SU-DHL-6 (cell line): ENCODE results near the gene ZBTB8OS.

Experiments used
- H2AFZ ChIP-seq: fragments of 200-600 bp; sonication (generic); 2 replicates; pipeline ENCODE4 v1.6.1; 2014; ENCODE audit warnings: low read depth, mild to moderate bottlenecking, moderate library complexity, mixed read lengths, antibody characterized with exemption, low read length; ENCODE audit not compliant: severe bottlenecking
- H3F3A ChIP-seq: fragments of 200-600 bp; shearing (Covaris generic); 2 replicates; pipeline ENCODE4 v1.6.0; 2016; ENCODE audit warnings: antibody characterized with exemption, mild to moderate bottlenecking; ENCODE audit not compliant: insufficient read depth
- H3K27ac ChIP-seq: fragments of 200-600 bp; sonication (generic); 2 replicates; pipeline ENCODE4 v1.5.1; 2016; ENCODE audit warnings: low read depth, mild to moderate bottlenecking, low read length, moderate library complexity, mixed read lengths
- H3K27me3 ChIP-seq: fragments of 200-600 bp; sonication (generic), shearing (Covaris generic); 2 replicates; pipeline ENCODE4 v1.6.0; 2014; ENCODE audit warnings: mild to moderate bottlenecking, low read length
- H3K36me3 ChIP-seq: fragments of 200-600 bp; sonication (generic); 2 replicates; pipeline ENCODE4 v1.6.1; 2014; ENCODE audit warnings: mild to moderate bottlenecking, low read length, mixed read lengths
- H3K4me2 ChIP-seq: fragments of 300-600, 200-600 bp; shearing (Covaris generic), sonication (generic); 2 replicates; pipeline ENCODE4 v1.6.0; 2014; ENCODE audit warnings: low read length, low read depth, mild to moderate bottlenecking; ENCODE audit not compliant: poor library complexity, severe bottlenecking
- H3K4me3 ChIP-seq: fragments of 200-600 bp; sonication (generic); 2 replicates; pipeline ENCODE4 v1.5.1; 2014; ENCODE audit warnings: antibody characterized with exemption, low read length, mild to moderate bottlenecking, mixed read lengths; ENCODE audit not compliant: insufficient read depth, poor library complexity, severe bottlenecking
- H3K79me2 ChIP-seq: fragments of 200-600 bp; sonication (generic); 2 replicates; pipeline ENCODE4 v1.6.1; 2014; ENCODE audit warnings: mild to moderate bottlenecking, low read length, moderate library complexity; ENCODE audit not compliant: insufficient read depth
- H3K9ac ChIP-seq: fragments of 200-600 bp; sonication (generic); 2 replicates; pipeline ENCODE4 v1.7.0; 2014; ENCODE audit warnings: mild to moderate bottlenecking, low read length
- H3K9me2 ChIP-seq: fragments of 200-600 bp; sonication (generic); replicated peaks from 2 replicates; pipeline ENCODE4 v1.6.1; 2014; ENCODE audit warnings: low read length; ENCODE audit not compliant: insufficient read depth
- H3K9me3 ChIP-seq: fragments of 200-600 bp; sonication (generic); 2 replicates; pipeline ENCODE4 v1.6.1; 2014; ENCODE audit warnings: low read length, mixed read lengths; ENCODE audit not compliant: insufficient read depth
- H4K20me1 ChIP-seq: fragments of 200-600 bp; sonication (generic); 2 replicates; pipeline ENCODE4 v1.6.1; 2014; ENCODE audit warnings: low read depth, mild to moderate bottlenecking, antibody characterized with exemption, low read length, moderate library complexity, mixed read lengths
- EZH2phosphoT487 ChIP-seq: fragments of 200-600 bp; sonication (generic), shearing (Covaris generic); conservative IDR thresholded peaks from 2 replicates; pipeline ENCODE4 v1.6.1; 2018; ENCODE audit warnings: mild to moderate bottlenecking, antibody characterized with exemption, low read length, moderate library complexity, mixed read lengths
- TF ChIP-seq, protein P1 (sequence below): fragments of 200-600 bp; sonication (generic); IDR thresholded peaks from one replicate; pipeline ENCODE4 v1.5.1; 2017; ENCODE audit warnings: antibody characterized with exemption, mild to moderate bottlenecking, low read length, moderate library complexity; ENCODE audit not compliant: insufficient read depth, poor library complexity, severe bottlenecking

The ZBTB8OS gene

GRCh38 chr1:32666901-32667566 is 16.7 kb upstream of the ZBTB8OS start:
- H3K9me3 ChIP-seq, result no peaks in the 10 kb centered on the region
- peaks cover 50% of the 10 kb centered on the region for H3K36me3 ChIP-seq
- H3K79me2 ChIP-seq, result peaks cover 39% of the 10 kb centered on the region
- H3K27me3 ChIP-seq, result no peaks in the 10 kb centered on the region
- 0 out of 2 replicates have a peak, but pooled peaks cover 3% of the 10 kb centered on the region for H3F3A ChIP-seq
- TF ChIP-seq EZH2phosphoT487, result no peak
- TF ChIP-seq, protein P1, sequence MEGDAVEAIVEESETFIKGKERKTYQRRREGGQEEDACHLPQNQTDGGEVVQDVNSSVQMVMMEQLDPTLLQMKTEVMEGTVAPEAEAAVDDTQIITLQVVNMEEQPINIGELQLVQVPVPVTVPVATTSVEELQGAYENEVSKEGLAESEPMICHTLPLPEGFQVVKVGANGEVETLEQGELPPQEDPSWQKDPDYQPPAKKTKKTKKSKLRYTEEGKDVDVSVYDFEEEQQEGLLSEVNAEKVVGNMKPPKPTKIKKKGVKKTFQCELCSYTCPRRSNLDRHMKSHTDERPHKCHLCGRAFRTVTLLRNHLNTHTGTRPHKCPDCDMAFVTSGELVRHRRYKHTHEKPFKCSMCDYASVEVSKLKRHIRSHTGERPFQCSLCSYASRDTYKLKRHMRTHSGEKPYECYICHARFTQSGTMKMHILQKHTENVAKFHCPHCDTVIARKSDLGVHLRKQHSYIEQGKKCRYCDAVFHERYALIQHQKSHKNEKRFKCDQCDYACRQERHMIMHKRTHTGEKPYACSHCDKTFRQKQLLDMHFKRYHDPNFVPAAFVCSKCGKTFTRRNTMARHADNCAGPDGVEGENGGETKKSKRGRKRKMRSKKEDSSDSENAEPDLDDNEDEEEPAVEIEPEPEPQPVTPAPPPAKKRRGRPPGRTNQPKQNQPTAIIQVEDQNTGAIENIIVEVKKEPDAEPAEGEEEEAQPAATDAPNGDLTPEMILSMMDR, result no peak
- H3K9me2 ChIP-seq, result no peaks in the 10 kb centered on the region
- peaks cover 34% of the 10 kb centered on the region for H4K20me1 ChIP-seq
- no peak overlapping the region for H3K9ac ChIP-seq
- no peak overlapping the region for H3K27ac ChIP-seq
- H3K4me3 ChIP-seq, result no peak overlapping the region
- no peak overlapping the region for H2AFZ ChIP-seq
- H3K4me2 ChIP-seq, result no peak overlapping the region

GRCh38 chr1:32665915-32666314 is 15.6 kb upstream of the ZBTB8OS start:
- Histone ChIP-seq H3K9ac (no peak overlapping the region), H4K20me1 (peaks cover 33% of the 10 kb centered on the region), H3K4me2 (no peak overlapping the region), H3K79me2 (peaks cover 50% of the 10 kb centered on the region), H3K27me3 (no peaks in the 10 kb centered on the region), H3K4me3 (no peak overlapping the region), H3K36me3 (peaks cover 49% of the 10 kb centered on the region), H3F3A (0 out of 2 replicates have a peak, but pooled peaks cover 3% of the 10 kb centered on the region), H3K9me2 (no peaks in the 10 kb centered on the region), H3K27ac (no peak overlapping the region), H3K9me3 (no peaks in the 10 kb centered on the region), H2AFZ (no peak overlapping the region)
- TF ChIP-seq, protein P1, result no peak
- no peak for TF ChIP-seq EZH2phosphoT487

GRCh38 chr1:32659581-32659980 is 9.2 kb upstream of the ZBTB8OS start:
- TF ChIP-seq, protein P1, result no peak
- TF ChIP-seq EZH2phosphoT487, result no peak
- Histone ChIP-seq H3K4me3 (no peak overlapping the region), H3K9ac (no peak overlapping the region), H3K27ac (no peak overlapping the region), H2AFZ (no peak overlapping the region), H3K9me3 (no peaks in the 10 kb centered on the region), H3F3A (peaks cover 3% of the 10 kb centered on the region), H3K36me3 (peaks cover 42% of the 10 kb centered on the region), H3K4me2 (no peak overlapping the region), H3K9me2 (no peaks in the 10 kb centered on the region), H3K79me2 (peaks cover 86% of the 10 kb centered on the region), H4K20me1 (peaks cover 1% of the 10 kb centered on the region; the same call in 1 of the 2 replicates), H3K27me3 (no peaks in the 10 kb centered on the region)
